Transverse colon (tissue), 4 donors: ENCODE results near the gene OXGR1. TPM values are rescaled to one million over a fixed set of nuclear protein-coding genes. Genes with fewer than 3 reads are reported as not detected.

Source experiments
- DNase-seq: peaks from one replicate; pipeline ENCODE4 v3.0.0-alpha.2; 2019
- H3K27ac ChIP-seq, 4 donors: fragments of 200-600 bp; sonication (generic); 2 replicates each; pipeline ENCODE4 v1.5.1; 2016 to 2018; ENCODE audit warnings: inconsistent platforms in 4 of 4
- H3K27me3 ChIP-seq: fragments of 200-600 bp; sonication (generic); 2 replicates; pipeline ENCODE4 v1.5.1; 2017; ENCODE audit warnings: inconsistent platforms
- H3K36me3 ChIP-seq, 4 donors: fragments of 200-600 bp; sonication (generic); 2 replicates each; pipeline ENCODE4 v1.5.1; 2017 to 2019; ENCODE audit warnings: inconsistent platforms in 4 of 4
- H3K4me1 ChIP-seq, 4 donors: fragments of 200-600 bp; sonication (generic); 2 replicates each; pipeline ENCODE4 v1.5.1; 2017 to 2020; ENCODE audit warnings: inconsistent platforms in 4 of 4
- H3K4me3 ChIP-seq, 4 donors: fragments of 200-600 bp; sonication (generic); 1 replicate in 1 of 4; 2 replicates in 3 of 4; pipeline versions ENCODE4 v1.5.1 to v1.6.1; 2017 to 2019; ENCODE audit warnings: inconsistent platforms in 4 of 4
- H3K9me3 ChIP-seq, 2 donors: fragments of 200-600 bp; sonication (generic); 2 replicates each; pipeline ENCODE4 v1.5.1; 2017 to 2019; ENCODE audit warnings: inconsistent platforms in 2 of 2
- CTCF ChIP-seq, 5 experiments: fragments of 200-600 bp in 3 of 5; fragments of 450-650 bp in 2 of 5; sonication (generic) in 3 of 5; IDR thresholded peaks; 1 replicate in 2 of 5; 2 replicates in 3 of 5; pipeline ENCODE4 v1.5.1; 2016 to 2017; ENCODE audit warnings: antibody characterized with exemption in 5 of 5, inconsistent platforms in 3 of 5, mild to moderate bottlenecking in 2 of 5, moderate library complexity in 1 of 5
- EP300 ChIP-seq: sonication (generic); formaldehyde crosslinking; IDR thresholded peaks from one replicate; pipeline ENCODE4 v1.6.1; 2017; ENCODE audit warnings: antibody characterized with exemption, low read depth
- POLR2A ChIP-seq: fragments of 450-650 bp; IDR thresholded peaks from one replicate; pipeline ENCODE4 v1.6.1; 2016; ENCODE audit warnings: antibody characterized with exemption, mild to moderate bottlenecking, moderate library complexity
- POLR2AphosphoS5 ChIP-seq, 3 donors: sonication (generic); formaldehyde crosslinking; IDR thresholded peaks; one replicate each; pipeline ENCODE4 v1.6.1; 2016; ENCODE audit warnings: antibody characterized with exemption in 3 of 3
- WGBS, 2 donors: methylation state at CpG; one replicate each; pipeline ENCODE4 v1.1.5; 2018; ENCODE audit warnings: low coverage in 1 of 2; 5-methylcytosine and 5-hydroxymethylcytosine counted together
- in situ Hi-C, 4 donors: fragments of 200-750 bp; cut with MboI; loops; one replicate each; pipeline versions ENCODE4 v1.15.0 to v1.15.1; 2017; ENCODE audit warnings: low sequenced_read_pairs in 3 of 4, low pct_ligation_motif_present in 1 of 4, low pct_unique_long_range_greater_than_20kb in 1 of 4
- intact Hi-C: fragments of 100-400 bp; cut with DNase I; formaldehyde crosslinking; loops from one replicate; pipeline ENCODE4 v1.15.1; 2023; ENCODE audit warnings: low total_unique reads
- small RNA-seq, 4 donors: library from RNA; depleted of rRNA; stranded (forward); fragments of <200 nt; gene quantifications; one replicate each; pipeline ENCODE3, GENCODE V24; 2016
- total RNA-seq, 4 donors: library from RNA; depleted of rRNA; stranded (reverse); fragments of >200 nt; gene quantifications; one replicate each; pipeline ENCODE4 v1.1.0, GENCODE V29; 2016

OXGR1 gene
- total RNA-seq, 4 donors from 2014 or later: 2.0 to 2.5 TPM; not detected in 2

- H3K36me3 ChIP-seq: no peaks in the 10 kb centered on the region
- H3K4me1 ChIP-seq: no peaks in the 10 kb centered on the region
- 66 to 78% methylated on average over 3 of the region's 3 CpGs for WGBS, 2 donors
- peaks cover 14% of the 10 kb centered on the region for H3K27me3 ChIP-seq
- DNase-seq: no peak
- intact Hi-C loops (no loop called here), in situ Hi-C loops (no loop called here)
- H3K27ac ChIP-seq: no peak overlapping the region
- H3K4me3 ChIP-seq: no peak overlapping the region
- no peaks in the 10 kb centered on the region for H3K9me3 ChIP-seq
- TF ChIP-seq POLR2A (no peak), POLR2AphosphoS5 (IDR thresholded peaks at IDR 0.05) (no peak), CTCF (IDR thresholded peaks at IDR 0.05) (no peak), EP300 (no peak)
Observed at GRCh38 chr13:96935901-96936300, 58.4 kb downstream of the OXGR1 start.

Small RNA genes lying within 50 kb of the gene (small RNA-seq; reads per million reads assigned to genes)
- gene RN7SKP7: 0 reads per million in 4 donors

Other genes starting within 250 kb of the OXGR1 start
- gene MBNL2, start 227.9 kb upstream of the OXGR1 start, total RNA-seq: 10 to 100 TPM; 26.9 to 53.7 (median 46.1) TPM